Endothelial cell of umbilical vein (primary cell): ENCODE measurements around the gene PTK6. TPM values are rescaled to one million over a fixed set of nuclear protein-coding genes. Genes with fewer than 3 reads are reported as not detected.

Experiments
- BruUV-seq: library from RNA; stranded (reverse); fragments of 400-500 nt; replicated peaks from 2 replicates; lab custom pipeline; 2021; lab: Mats Ljungman, UMichigan
- CTCF ChIA-PET: fragments of 300-600, 350-600 bp; sonication (Branson Sonifier 250); formaldehyde crosslinking; loops from one replicate; lab custom pipeline; 2021; ENCODE audit warnings: antibody characterized with exemption, inconsistent platforms; lab: Charles Lee
- POLR2A ChIA-PET: fragments of 300-600, 350-600 bp; sonication (Branson Sonifier 250); formaldehyde crosslinking; loops from one replicate; lab custom pipeline; 2021; ENCODE audit warnings: antibody characterized with exemption, inconsistent platforms; lab: Charles Lee
- DNase-seq: peaks from one replicate; pipeline ENCODE4 v3.0.0-alpha.2; 2011; ENCODE audit warnings: low read depth, low spot score
- FAIRE-seq: peaks from 2 replicates; lab custom pipeline; 2011; peaks lifted over from hg19 to GRCh38; lab: Jason Lieb, UNC
- H2AFZ ChIP-seq: 2 replicates; pipeline ENCODE4 v1.6.0; 2012; ENCODE audit warnings: low read depth, low read length, control low read depth, inconsistent platforms
- H3K27ac ChIP-seq: 2 replicates; pipeline ENCODE4 v1.5.1; 2011; ENCODE audit warnings: low read depth, mild to moderate bottlenecking, control low read depth, low read length, moderate library complexity; ENCODE audit not compliant: insufficient read depth
- H3K27me3 ChIP-seq, 2 experiments: 2 replicates each; pipeline versions ENCODE4 v1.6.0 to v1.6.1; 2011; ENCODE audit warnings: low read length in 2 of 2, mixed read lengths in 1 of 2; ENCODE audit not compliant: control insufficient read depth in 2 of 2, insufficient read depth in 2 of 2
- H3K36me3 ChIP-seq, 2 experiments: 2 replicates in 1 of 2; 3 replicates in 1 of 2; pipeline ENCODE4 v1.5.1; 2011; ENCODE audit warnings: low read length in 2 of 2, mild to moderate bottlenecking in 1 of 2, moderate library complexity in 1 of 2; ENCODE audit not compliant: control insufficient read depth in 2 of 2, insufficient read depth in 2 of 2; ENCODE audit errors: extremely low read depth in 1 of 2
- H3K4me1 ChIP-seq: 3 replicates; pipeline ENCODE4 v1.5.1; 2011; ENCODE audit warnings: mild to moderate bottlenecking, low read length; ENCODE audit not compliant: control insufficient read depth, insufficient read depth; ENCODE audit errors: extremely low read depth
- H3K4me2 ChIP-seq: 2 replicates; pipeline ENCODE4 v1.6.1; 2011; ENCODE audit warnings: low read length, control low read depth, mixed read lengths; ENCODE audit not compliant: insufficient read depth
- H3K4me3 ChIP-seq, 3 experiments: fragments of 200-600 bp in 1 of 3; sonication (generic), shearing (Covaris generic) in 1 of 3; replicated peaks in 1 of 3; 2 replicates each; pipeline ENCODE4 v1.5.1; 2011 to 2016; ENCODE audit warnings: control low read depth in 3 of 3, low read length in 3 of 3, mild to moderate bottlenecking in 2 of 3, inconsistent platforms in 1 of 3, low read depth in 1 of 3, moderate library complexity in 1 of 3; ENCODE audit not compliant: insufficient read depth in 1 of 3
- H3K79me2 ChIP-seq: 2 replicates; pipeline ENCODE4 v1.6.0; 2012; ENCODE audit warnings: low read length, inconsistent platforms; ENCODE audit not compliant: control insufficient read depth, insufficient read depth
- H3K9ac ChIP-seq: replicated peaks from 2 replicates; pipeline ENCODE3; 2011; ENCODE audit warnings: low read length, control low read depth; ENCODE audit not compliant: insufficient read depth; ENCODE audit errors: extremely low read depth
- H3K9me1 ChIP-seq: replicated peaks from 3 replicates; pipeline ENCODE4 v1.6.0; 2011; ENCODE audit warnings: mild to moderate bottlenecking, low read length; ENCODE audit not compliant: control insufficient read depth, insufficient read depth; ENCODE audit errors: extremely low read depth
- H3K9me3 ChIP-seq: replicated peaks from 2 replicates; pipeline ENCODE4 v1.5.1; 2012; ENCODE audit warnings: low read length, inconsistent platforms; ENCODE audit not compliant: control insufficient read depth, insufficient read depth
- H4K20me1 ChIP-seq: replicated peaks from 2 replicates; pipeline ENCODE3; 2011; ENCODE audit warnings: mild to moderate bottlenecking, low read length; ENCODE audit not compliant: control insufficient read depth, insufficient read depth; ENCODE audit errors: extremely low read depth
- CTCF ChIP-seq, 2 donors: IDR thresholded peaks; 1 replicate in 1 of 2; 2 replicates in 1 of 2; pipeline ENCODE4 v1.5.1; 2011; ENCODE audit warnings: low read length in 2 of 2, mild to moderate bottlenecking in 2 of 2, moderate library complexity in 2 of 2, control low read depth in 1 of 2, inconsistent platforms in 1 of 2, low read depth in 1 of 2; ENCODE audit not compliant: insufficient read depth in 1 of 2; ENCODE audit errors: extremely low read depth in 1 of 2
- JUN ChIP-seq: IDR thresholded peaks from 2 replicates; pipeline ENCODE4 v1.6.1; 2011; ENCODE audit warnings: borderline replicate concordance, low read depth; ENCODE audit not compliant: insufficient read length, insufficient read depth
- dilution Hi-C: fragments of 300-500 bp; cut with MboI; formaldehyde crosslinking; loops from one replicate; pipeline ENCODE4 v1.15.0; 2019; ENCODE audit warnings: low sequenced_read_pairs; ENCODE audit not compliant: extremely low pct_ligation_motif_present
- intact Hi-C: fragments of 100-400 bp; cut with micrococcal nuclease; formaldehyde crosslinking; loops from one replicate; pipeline ENCODE4 v1.10.0; 2022
- polyA plus RNA-seq, 4 experiments: library from polyadenylated mRNA; depleted of rRNA in 3 of 4; stranded (reverse) in 3 of 4; unstranded in 1 of 4; fragments of >200 nt; gene quantifications; 2 replicates each; pipeline versions ENCODE4 v1.2.1 to v1.2.3, GENCODE V29; 2011 to 2012; ENCODE audit warnings: missing spikeins in 1 of 4
- total RNA-seq: library from RNA; stranded (reverse); gene quantifications from 2 replicates; pipeline ENCODE4 v1.2.3, GENCODE V29; 2021

PTK6 gene
- total and polyA plus RNA-seq, 2 donors (not counting 3 experiments of a cell fraction or from before 2014, with no cell fraction given), result 0.18 TPM; not detected in 1

DNA sequence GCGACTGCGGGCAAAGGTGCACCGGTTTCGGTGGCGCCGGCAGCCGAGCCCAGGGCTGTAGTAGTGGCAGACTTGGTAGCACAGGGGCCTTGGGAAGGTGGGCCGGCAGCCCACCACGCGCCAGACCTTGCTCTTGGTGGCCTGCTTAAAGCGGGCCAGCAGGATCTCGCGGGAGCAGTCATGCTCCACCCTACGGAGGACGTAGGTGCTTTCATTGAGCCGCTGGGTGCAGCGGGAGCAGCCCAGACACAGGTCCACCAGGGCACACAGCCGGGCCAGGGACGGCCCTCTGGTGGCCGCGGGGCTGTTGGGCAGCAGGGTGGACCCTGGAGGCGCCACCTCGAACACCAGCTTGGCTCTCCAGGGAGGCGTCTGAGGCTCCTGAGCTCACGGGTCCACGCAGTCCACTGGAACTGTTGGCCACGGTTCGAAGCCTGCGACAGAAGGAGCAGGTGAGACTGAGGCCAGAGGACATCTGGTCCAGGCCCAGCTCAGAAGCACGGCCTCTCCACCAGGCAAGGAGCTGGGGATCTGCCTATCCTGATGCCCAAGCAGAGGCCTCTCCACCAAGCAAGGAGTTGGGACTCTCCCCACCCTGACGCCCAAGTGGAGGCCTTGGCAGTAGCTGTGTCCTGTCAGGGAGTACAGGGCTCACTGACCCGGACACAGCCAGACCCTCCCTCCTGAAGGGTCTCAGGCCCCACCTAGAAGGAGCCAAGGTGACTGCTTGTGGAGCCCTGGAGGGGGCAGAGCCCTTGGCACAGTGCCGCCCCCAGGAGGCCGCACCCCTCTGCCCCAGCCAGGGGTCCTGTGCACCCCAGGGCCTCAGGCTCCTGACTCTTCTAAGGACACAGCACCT lies 35.8 kb upstream of the PTK6 start:
- Histone ChIP-seq H2AFZ (peak overlapping the region; percentile 88), H3K4me2 (peak overlapping the region; percentile 93), H3K9me3 (no peaks in the 10 kb centered on the region), H3K27me3 (no peaks in the 10 kb centered on the region), H3K9me1 (no peaks in the 10 kb centered on the region), H3K4me3 (peak overlapping the region; percentile 55 to 95 (median 87)), H3K27ac (peak overlapping the region; percentile 72), H3K79me2 (peaks cover 5% of the 10 kb centered on the region), H4K20me1 (no peaks in the 10 kb centered on the region), H3K9ac (peak overlapping the region; percentile 90), H3K4me1 (peaks cover 10% of the 10 kb centered on the region), H3K36me3 (no peaks in the 10 kb centered on the region)
- CTCF ChIA-PET, result interaction anchor here (0.8 to 1.6 kb wide), 3 partner anchors 10 to 77 kb away, joined by 3 to 6 read pairs (median 6); no protein-coding TSS in a partner anchor
- DNase-seq (no peak), FAIRE-seq (no peak)
- TSS peak; percentile 39 for BruUV-seq
- TF ChIP-seq CTCF (IDR thresholded peaks at IDR 0.05; ENCODE audit: extremely low read depth in 1 of 2, insufficient read depth in 1 of 2, low read depth in 1 of 2, low read length in 2 of 2) (peak; percentile 32 to 43), JUN (no peak)
- intact Hi-C loops, result loop anchor here (5.0 kb wide), 1 partner anchor 54 kb away; the partner anchor contains the start of gene GMEB2
- dilution Hi-C loops, result no loop called here
- POLR2A ChIA-PET, result interaction anchor here (1.3 to 1.4 kb wide), 2 partner anchors 35 to 54 kb away, joined by 5 to 10 read pairs; partner anchors contain the start of gene GMEB2
